HG03575 (cell line): ENCODE data around the gene CHMP2A.
"Not testable (repeated sequence)": the region's sequence is repeated elsewhere in the genome, so short reads cannot be mapped to it uniquely, and the experiment has no call there.

ENCODE experiments used
- ATAC-seq: cut with Tn5 transposase; IDR thresholded peaks from one replicate; pipeline ENCODE4 v1.9.1; 2021; ENCODE audit not compliant: unreplicated experiment, insufficient number of reproducible peaks, low FRiP score; ENCODE audit errors: extremely low read depth

The CHMP2A gene

DNA sequence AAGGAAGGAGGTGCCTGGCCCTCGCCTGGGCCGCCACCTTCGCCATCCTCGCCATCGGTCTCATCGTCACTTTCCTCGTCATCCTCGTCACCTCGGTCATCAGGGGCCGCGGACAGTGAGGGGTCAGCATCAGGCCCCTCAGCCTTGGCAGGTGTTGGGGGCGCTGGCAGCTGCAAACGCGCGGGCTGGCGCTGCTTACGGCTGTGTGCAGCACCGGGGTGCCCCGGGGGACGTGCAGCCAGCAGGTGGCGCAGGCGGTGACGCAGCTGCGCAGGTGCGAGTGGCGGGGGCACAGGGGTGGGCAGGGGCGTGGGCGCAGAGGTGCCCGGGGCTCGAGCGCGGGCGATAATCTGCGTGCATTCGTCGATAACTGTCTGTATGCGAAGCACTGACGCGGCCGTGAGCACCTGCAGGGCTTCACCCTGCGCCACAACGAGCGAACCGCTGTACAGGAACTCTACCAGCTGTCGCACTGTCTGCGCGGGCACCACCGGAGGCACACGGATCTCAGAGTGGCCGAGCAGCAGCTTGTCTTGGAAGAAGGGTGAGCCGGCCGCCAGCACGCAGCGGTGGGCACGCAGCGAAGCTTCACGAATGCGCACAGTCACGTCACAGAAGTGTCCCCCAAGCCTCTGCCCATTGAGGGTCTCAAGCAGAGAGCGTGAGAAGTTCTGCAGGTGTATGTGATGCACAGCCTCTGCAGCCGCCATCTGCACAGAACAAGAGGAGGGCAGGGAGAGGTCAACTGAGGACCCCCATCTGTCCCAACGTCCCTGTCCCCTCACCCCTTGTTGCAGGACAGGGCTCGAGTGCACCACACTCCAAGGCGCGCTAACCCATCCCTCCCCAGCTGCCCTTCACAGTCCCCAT lies 37.7 kb downstream of the CHMP2A start:
- no peak for ATAC-seq

DNA sequence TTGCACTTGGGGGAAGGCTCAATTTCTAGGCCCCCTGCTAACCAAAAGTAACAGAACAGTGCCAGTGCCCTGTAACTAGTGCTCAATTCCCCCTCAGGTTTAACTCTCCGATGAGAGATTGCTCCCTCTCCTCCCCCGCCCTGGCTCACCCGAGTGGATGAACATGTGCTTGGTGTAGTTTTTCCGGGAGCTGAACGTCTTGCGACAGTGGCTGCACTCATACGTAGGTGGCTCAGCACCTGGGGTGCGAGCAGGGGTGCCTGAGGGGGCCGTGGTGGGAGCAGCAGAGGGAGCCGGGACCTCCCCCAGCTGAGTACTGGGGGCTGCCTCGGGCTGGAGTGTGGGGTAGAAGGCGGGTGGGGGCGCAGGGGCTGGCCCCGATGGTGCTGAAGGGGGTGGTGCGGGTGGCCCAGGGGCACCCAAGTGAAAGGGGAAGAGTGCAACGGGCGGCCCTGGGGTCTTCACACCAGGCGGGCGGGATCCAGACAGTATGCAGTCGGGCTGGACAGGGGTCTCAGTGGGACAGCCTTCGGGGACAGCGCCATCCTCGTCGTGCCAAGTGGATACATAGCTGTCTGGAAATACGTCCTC lies 38.6 kb downstream of the CHMP2A start:
- no peak for ATAC-seq

DNA sequence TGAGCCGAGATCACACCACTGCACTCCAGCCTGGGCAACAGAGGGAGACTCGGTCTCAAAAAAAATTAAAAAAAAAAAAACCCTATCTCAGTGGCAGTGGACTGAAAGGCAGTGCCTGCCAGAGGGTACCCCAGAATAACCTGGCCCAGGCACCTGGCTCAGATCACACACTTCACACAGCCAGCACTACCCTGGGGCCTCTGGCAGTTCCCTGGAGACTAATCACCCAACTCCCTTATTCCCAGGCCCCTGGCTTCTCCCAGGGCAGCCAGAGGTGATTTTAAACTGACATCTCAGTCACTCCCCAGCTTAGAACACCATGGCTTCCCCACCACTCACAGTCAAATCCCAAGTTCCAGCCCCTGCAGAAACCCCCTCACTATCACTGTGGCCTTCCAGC lies 39.6 kb downstream of the CHMP2A start:
- no peak for ATAC-seq

DNA sequence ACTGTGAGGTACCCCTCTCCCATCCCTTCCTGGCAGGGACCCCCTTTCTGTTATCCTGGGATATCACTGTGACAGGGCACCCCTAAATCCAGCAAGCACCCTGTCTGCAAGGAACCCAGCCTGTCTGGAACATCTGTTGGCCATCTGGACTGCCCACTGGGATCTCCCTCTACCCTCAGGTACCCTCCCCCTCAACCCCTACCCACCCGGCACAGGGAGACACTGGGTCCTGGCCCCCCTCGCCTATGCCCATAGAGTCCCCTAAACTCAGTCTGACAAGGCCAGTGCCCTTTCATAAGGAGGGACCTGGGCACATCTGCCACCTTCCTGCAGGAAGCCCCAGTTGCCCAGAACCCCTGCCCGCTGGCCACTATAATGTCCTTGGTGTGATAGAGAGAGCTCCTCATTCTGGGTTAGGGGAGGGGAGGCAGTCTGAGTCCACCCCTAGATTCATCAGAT lies 40.3 kb downstream of the CHMP2A start:
- ATAC-seq: no peak

GRCh38 chr19:58513694-58514563 lies 41.0 kb downstream of the CHMP2A start:
- no peak for ATAC-seq

- ATAC-seq: no peak
These were observed 41.7 kb downstream of the CHMP2A start for GRCh38 chr19:58513213-58513693.

GRCh38 chr19:58511353-58512208 lies 43.3 kb downstream of the CHMP2A start, which contains the start of gene SLC27A5:
SLC27A5 (minus strand) TSS chr19:58511992; CDS start chr19:58511955, 37 bp downstream.
- no peak for ATAC-seq

DNA sequence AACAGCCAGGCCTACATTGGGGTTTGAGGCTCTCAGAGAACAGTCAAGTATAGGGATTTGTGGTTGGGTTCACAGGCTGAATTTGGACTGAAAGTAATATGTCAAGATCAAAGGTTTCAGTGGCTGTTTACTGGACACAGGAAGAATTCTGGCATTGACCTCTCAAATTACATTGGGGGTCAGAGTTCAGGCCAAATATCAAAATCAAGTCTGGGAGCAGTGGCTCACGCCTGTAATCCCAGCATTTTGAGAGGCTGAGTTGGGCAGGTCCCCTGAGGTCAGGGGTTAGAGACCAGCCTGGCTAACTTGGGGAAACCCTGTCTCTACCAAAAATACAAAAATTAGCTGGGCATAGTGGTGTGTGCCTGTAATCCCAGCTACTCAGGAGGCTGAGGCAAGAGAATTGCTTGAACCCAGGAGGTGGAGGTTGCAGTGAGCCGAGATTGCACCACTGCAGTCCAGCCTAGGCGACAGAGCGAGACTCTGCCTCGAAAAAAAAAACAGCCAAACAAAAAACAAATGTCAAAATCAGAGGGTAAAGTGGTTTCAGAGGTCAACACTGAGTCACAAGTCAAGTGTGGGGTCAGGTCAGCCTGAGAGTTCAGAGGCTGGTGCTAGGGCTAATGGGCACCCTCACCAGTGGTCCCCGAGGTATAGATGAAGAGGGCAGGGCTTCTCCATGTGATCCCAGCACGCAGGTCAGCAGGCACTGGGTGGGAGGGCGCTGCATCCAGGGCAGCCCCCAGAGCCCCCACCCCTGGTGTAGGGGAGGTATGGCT lies 44.6 kb downstream of the CHMP2A start:
- ATAC-seq: no peak

GRCh38 chr19:58509731-58510083 lies 45.2 kb downstream of the CHMP2A start:
- ATAC-seq: no peak

- not testable (repeated sequence) for ATAC-seq
These were observed 47.2 kb downstream of the CHMP2A start for GRCh38 chr19:58507602-58508223.
